PC-9 (cell line): Measurements from ENCODE around the gene MCF2L.

Experiments used
- CTCF ChIP-seq: fragments of 200-600 bp; sonication (generic); conservative IDR thresholded peaks from 2 replicates; pipeline ENCODE4 v1.6.1; 2017; ENCODE audit warnings: mixed run types, antibody characterized with exemption, mild to moderate bottlenecking, moderate library complexity
- EZH2 ChIP-seq: fragments of 200-600 bp; sonication (generic); IDR thresholded peaks from 2 replicates; pipeline ENCODE4 v1.8.0; 2017; ENCODE audit warnings: antibody characterized with exemption, low read depth

- no peak for TF ChIP-seq EZH2
- TF ChIP-seq CTCF = no peak
Measured at GRCh38 chr13:113113846-113114271, 144.8 kb downstream of the MCF2L start.
